Frontal cortex (tissue), 4 donors: Measurements from ENCODE around the gene ZFPL1. TPM values are rescaled to one million over a fixed set of nuclear protein-coding genes. Genes with fewer than 3 reads are reported as not detected.

Experiments
- DNase-seq, 2 donors: peaks; one replicate each; pipeline ENCODE4 v3.0.0; 2012; ENCODE audit warnings: low spot score in 2 of 2
- FAIRE-seq: peaks from 2 replicates; lab custom pipeline; 2012; peaks lifted over from hg19 to GRCh38; lab: Jason Lieb, UNC
- total RNA-seq: library from RNA; depleted of rRNA; stranded (reverse); fragments of >200 nt; gene quantifications from one replicate; pipeline ENCODE4 v1.2.3, GENCODE V29; 2014
- donor health status: control.
- donor health status: control.
- donor health status: control.

Gene ZFPL1
- total RNA-seq = 11.8 TPM

DNA sequence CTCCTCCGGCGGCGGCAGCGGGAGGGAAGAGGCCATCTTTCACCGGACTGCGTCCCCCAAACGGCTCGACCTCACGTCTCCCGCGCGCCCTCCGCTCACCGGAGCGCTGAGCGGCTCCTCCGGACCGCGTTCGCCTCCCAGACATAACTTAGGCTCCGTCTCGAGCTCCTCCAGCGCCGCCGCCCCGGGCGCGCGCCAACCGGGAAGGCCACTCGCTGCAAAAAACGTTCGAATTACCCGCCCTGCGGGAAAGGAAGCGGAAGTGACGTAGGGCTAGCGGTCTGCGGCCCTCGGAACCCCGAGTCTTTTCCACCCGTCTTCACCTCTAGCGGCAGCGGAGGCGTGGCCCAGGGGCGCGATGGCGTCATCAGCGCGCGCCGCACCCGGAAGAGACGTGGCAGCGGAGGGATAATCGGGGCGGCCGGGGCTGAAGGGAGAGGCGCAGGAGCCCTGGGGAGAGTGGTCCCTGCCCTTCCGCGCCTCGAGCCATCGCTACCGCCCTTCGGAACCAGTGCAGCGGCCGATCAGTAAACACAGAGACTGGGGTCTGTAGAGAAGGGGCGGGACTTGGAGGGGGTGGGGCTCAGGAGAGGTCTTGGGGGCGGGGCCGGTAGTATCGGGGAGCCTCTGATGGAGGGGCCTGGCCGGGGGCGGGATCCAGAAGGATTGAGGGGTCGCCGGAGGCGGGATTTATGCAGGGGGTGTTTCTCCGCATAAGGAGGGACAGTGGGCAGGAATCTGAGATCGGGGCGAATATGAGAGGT is at the start of gene ZFPL1, which contains the start of gene CDCA5:
Gene ZFPL1, plus strand, starts transcription at position 389 of the 764 bp plus-strand sequence. CDS start 477 bp downstream, outside the sequence.
Gene CDCA5, minus strand, starts transcription at position 207 of the 764 bp plus-strand sequence. Its CDS starts 62 bp downstream, at position 145.
- FAIRE-seq (no peak), DNase-seq (peak; percentile 97 to 99)

GRCh38 chr11:65034423-65034822 is 49.6 kb upstream of the ZFPL1 start:
- DNase-seq = no peak
- no peak for FAIRE-seq

GRCh38 chr11:65035579-65035978 is 48.4 kb upstream of the ZFPL1 start:
- DNase-seq (no peak), FAIRE-seq (no peak)

GRCh38 chr11:65036931-65037330 is 47.1 kb upstream of the ZFPL1 start:
- no peak for FAIRE-seq
- DNase-seq = no peak

DNA sequence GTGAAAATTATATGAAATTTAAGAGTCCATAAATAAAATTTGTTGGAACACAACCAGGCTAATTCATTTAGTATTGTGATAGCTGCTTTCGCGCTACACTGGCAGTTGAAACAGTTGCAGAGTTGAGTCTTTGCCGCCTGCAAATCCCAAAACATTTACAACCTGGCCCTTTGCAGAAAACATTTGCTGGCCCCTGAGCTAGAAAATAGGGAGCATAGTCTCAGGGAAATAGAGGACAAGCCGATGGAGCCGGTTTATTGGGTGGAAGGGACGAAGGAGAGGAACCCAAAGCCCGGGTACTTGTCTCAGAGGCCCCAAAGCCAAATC is 43.5 kb upstream of the ZFPL1 start:
- FAIRE-seq = no peak
- no peak for DNase-seq

DNA sequence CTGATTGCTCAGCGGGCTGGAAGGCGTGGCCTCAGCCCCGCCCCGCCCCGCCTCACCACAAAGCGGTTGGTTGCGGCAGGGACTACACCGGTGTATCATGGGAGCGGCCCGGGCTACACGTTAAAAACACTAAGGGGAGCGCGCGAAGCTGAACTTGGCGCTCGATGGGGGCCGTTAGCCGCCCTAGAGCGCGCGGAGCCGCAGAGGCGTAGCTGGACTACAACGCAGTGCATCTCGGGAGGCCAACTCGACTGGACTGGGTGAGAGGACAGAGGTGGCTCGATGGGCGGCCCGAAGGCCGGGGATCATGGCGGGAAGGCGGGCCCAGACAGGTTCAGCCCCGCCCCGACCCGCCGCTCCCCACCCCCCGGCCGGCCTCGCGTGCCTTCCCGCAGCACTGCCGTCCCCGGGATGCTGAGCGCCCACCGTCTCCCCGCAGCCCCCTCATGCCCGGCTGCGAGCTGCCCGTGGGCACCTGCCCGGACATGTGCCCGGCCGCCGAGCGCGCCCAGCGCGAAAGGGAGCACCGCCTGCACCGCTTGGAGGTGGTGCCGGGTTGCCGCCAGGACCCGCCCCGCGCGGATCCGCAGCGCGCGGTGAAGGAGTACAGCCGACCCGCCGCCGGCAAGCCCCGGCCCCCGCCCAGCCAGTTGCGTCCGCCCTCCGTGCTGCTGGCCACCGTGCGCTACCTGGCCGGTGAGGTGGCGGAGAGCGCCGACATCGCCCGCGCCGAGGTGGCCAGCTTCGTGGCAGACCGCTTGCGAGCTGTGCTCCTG is 43.0 kb upstream of the ZFPL1 start, which contains the start of gene SAC3D1:
Gene SAC3D1, plus strand, starts transcription at position 364 of the 776 bp plus-strand sequence. Its CDS starts 83 bp downstream, at position 447.
- no peak for FAIRE-seq
- DNase-seq = peak; percentile 89 to 93

- FAIRE-seq = no peak
Observed at GRCh38 chr11:65042891-65043290, 41.1 kb upstream of the ZFPL1 start.

GRCh38 chr11:65043881-65044501 is 40.0 kb upstream of the ZFPL1 start:
- no peak for FAIRE-seq
- peak in 1 of 2 donors; percentile 31 for DNase-seq

More at GRCh38 chr11:65042891-65043290, 41.1 kb upstream of the ZFPL1 start:
- DNase-seq = no peak

DNA sequence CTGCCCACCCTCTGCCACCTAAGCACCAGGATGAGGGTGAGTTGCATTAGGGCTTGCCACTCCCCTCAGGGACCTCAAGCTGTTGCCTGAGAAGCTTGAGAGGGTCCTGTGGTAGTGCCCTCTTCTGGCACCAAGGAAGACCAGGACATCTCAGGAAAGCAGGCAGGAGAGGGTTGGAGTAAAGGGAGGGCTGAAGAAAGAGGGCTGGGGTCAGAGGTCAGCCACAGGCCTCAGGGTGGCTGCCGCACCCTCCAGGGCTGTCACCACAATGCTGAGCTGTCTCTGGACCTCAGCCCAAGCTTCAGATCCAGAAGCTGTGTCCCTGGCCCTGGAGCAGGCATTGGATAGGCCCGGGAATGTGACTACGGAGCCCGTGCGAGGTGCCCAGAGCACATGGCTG is 39.0 kb upstream of the ZFPL1 start:
- FAIRE-seq (no peak), DNase-seq (no peak)

DNA sequence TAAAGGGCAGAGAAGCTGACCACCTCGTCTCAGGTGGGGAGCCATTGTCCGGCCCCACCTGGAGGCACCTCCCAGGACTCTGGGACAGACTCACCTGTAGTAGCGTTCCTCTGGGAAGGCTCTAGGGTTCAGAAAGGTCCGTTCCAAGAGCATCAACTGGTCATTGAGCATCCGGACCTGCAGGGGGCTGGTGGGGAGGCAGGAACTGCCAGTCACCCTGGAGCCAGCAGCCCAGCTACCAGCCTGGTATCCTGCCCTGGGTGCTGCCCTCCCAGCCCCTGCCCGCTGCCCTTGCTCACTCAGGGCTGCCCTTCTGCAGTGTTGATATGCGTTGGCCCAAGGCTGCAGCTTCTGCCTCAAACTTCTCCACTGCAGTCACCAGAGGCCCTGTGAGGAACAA is 38.3 kb upstream of the ZFPL1 start:
- no peak for DNase-seq
- FAIRE-seq = no peak

- FAIRE-seq (no peak), DNase-seq (peak in 1 of 2 donors; percentile 31)
Observed at GRCh38 chr11:65047581-65048422, 36.2 kb upstream of the ZFPL1 start.

DNA sequence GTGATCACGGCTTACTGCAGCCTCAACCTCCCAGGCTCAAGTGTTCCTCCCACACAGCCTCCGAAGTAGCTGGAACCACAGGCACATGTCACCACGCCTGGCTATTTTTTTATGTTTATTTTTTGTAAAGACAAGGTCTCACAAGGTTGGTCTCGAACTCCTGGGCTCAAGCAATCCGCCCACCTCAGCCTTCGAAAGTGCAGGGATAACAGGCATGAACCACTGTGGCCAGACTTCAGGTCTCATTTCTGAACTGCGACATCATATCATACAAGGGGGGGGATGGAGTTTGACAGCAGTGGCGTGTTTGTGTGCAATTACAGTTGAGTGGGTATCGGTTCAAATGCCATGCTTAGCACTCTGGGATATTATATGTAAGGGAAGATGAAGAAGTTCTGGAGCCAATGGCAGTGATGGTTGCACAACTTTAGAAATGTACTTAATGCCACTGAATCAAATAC is 32.6 kb upstream of the ZFPL1 start:
- DNase-seq (no peak), FAIRE-seq (no peak)

DNA sequence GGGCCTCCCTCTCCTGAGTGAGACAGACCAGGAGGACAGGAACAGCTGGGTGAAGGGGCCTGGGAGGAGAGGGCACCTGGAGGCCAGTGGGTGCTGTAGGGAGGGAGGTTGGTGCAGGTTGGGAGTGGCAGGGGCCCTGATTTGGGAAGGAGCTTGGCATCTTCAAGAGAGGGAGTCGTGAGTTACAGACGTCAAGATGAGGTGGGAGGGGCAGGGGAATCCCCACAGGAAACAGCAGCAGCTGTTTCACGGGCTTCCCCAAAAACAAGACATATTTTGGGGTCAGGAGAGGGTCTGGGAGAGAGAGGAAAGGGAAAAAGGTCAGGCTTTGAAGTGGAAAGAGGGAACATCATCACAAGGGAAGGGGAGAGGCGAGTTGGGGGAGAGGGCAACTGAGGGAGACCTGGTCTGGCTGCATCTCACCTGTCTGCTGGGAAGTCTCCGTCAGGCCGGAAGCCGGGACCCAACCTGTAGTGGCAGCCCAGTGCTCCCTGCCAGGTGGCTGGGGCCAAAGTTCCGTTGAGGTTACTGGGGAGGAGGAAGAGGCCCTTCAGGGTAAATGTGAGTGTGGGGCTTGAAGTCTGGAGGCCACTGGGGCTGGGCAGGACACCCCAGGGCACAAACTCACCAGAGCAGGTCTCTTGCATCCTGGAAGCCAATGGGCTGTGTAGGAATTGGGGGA is 30.1 kb upstream of the ZFPL1 start:
- DNase-seq (no peak), FAIRE-seq (no peak)

DNA sequence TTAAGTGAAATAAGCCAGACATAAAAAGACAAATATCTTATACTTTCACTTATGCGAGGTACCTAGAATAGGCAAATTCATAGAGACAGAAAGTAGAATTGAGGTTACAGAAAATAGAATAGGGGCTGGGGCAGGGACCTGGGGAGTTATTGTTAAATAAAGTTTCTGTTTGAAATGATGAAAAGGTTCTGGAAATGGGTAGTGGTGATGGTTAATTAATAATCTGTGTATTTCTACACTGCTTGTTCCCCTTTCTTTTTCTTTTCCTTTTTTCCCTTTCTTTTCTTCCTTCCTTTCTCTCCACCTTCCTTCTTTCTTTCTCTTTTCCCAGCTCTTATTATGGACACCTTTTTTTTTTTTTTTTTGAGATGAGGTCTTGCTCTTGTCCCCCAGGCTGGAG is 28.5 kb upstream of the ZFPL1 start:
- DNase-seq = no peak
- FAIRE-seq = no peak

DNA sequence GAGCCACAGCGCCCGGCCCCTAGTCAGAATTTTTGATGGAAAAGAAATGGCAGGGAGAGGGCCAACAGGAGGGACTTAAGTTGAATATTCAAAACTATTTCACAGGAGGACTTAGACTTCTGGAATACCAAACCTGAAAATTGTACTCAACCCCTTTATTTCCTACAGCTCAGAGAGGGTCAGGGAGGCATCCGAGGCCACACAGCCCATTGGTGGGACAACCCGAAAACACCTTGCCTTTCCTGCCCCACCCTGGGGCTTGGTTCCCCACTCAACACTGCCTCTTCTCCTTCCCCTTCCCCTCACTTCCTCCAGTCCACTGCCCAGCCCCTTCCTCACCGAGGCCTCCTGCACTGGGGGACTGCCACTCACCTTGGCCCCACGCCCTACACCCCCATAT is 27.0 kb upstream of the ZFPL1 start:
- no peak for DNase-seq
- no peak for FAIRE-seq

GRCh38 chr11:65057526-65057925 is 26.5 kb upstream of the ZFPL1 start:
- no peak for DNase-seq
- FAIRE-seq = no peak

GRCh38 chr11:65058012-65058411 is 26.0 kb upstream of the ZFPL1 start:
- DNase-seq = no peak
- no peak for FAIRE-seq

GRCh38 chr11:65058419-65059054 is 25.5 kb upstream of the ZFPL1 start, which contains the start of gene NAALADL1:
Gene NAALADL1 (minus strand): TSS chr11:65058553. CDS start chr11:65058521, 32 bp downstream.
- DNase-seq (no peak), FAIRE-seq (no peak)
